Measurements from ENCODE around the gene ARHGAP25. TPM values are rescaled to one million over a fixed set of nuclear protein-coding genes. Genes with fewer than 3 reads are reported as not detected.

The ARHGAP25 gene
- total and polyA plus RNA-seq, 2 of the 4 experiments (the other 2 are of a cell fraction), result 0.29 to 0.36 TPM

GRCh38 chr2:68722712-68723111 is 11.9 kb upstream of the ARHGAP25 start:
- Histone ChIP-seq H3K27ac (ENCODE audit: insufficient read depth, low read length) (no peak overlapping the region), H3K4me2 (ENCODE audit: low read depth, low read length) (no peak overlapping the region), H3K9ac (ENCODE audit: low read depth, low read length) (no peak overlapping the region), H2AK9ac (replicated peaks; ENCODE audit: low read depth, low read length, poor library complexity) (peak overlapping the region; percentile 60), H3K4ac (ENCODE audit: low read depth, low read length) (no peak overlapping the region), H3K18ac (ENCODE audit: low read depth, low read length) (no peak overlapping the region), H3K4me1 (ENCODE audit: control insufficient read depth, insufficient read depth, low read length) (peaks cover 3% of the 10 kb centered on the region; the same call in 1 of the 2 replicates), H3K79me1 (ENCODE audit: low read depth in 1 of 2, low read length in 2 of 2) (no peaks in the 10 kb centered on the region), H3K9me3 (ENCODE audit: control insufficient read depth, insufficient read depth, low read length) (no peaks in the 10 kb centered on the region), H3K14ac (replicated peaks; ENCODE audit: low read depth, low read length) (no peak overlapping the region), H4K8ac (ENCODE audit: low read depth in 2 of 2, low read length in 2 of 2) (no peak overlapping the region), H4K5ac (ENCODE audit: low read depth, low read length) (no peak overlapping the region), H4K91ac (ENCODE audit: insufficient read depth, low read depth, low read length) (no peak overlapping the region), H2BK5ac (ENCODE audit: low read depth, low read length, poor library complexity, severe bottlenecking) (no peak overlapping the region), H2AK5ac (ENCODE audit: low read depth, low read length) (no peak overlapping the region; the same call in 1 of the 2 replicates), H2BK20ac (ENCODE audit: low read depth, low read length) (no peak overlapping the region), H2BK15ac (ENCODE audit: low read depth, low read length) (no peak overlapping the region), H4K20me1 (ENCODE audit: insufficient read depth, low read length) (no peaks in the 10 kb centered on the region), H2BK120ac (ENCODE audit: low read depth, low read length) (no peak overlapping the region), H3K56ac (ENCODE audit: extremely low read depth, insufficient read depth, low read length) (no peak overlapping the region), H3K27me3 (ENCODE audit: control insufficient read depth, insufficient read depth, low read length) (no peaks in the 10 kb centered on the region; the same call in 1 of the 2 replicates), H3K9me1 (ENCODE audit: insufficient read depth, low read length) (peaks cover 9% of the 10 kb centered on the region), H3K4me3 (ENCODE audit: insufficient read depth, low read depth, low read length) (no peak overlapping the region), H3K23ac (ENCODE audit: low read depth, low read length) (no peak overlapping the region), H2AFZ (replicated peaks; ENCODE audit: low read length, poor library complexity) (no peak overlapping the region), H3K36me3 (ENCODE audit: control insufficient read depth, insufficient read depth, low read length) (no peaks in the 10 kb centered on the region)
- DNase-seq (no peak), ATAC-seq (ENCODE audit: low read depth) (no peak)
- no peak for TF ChIP-seq MAFK (IDR thresholded peaks at IDR 0.05; ENCODE audit: low read depth, low read length)
- no peak for TF ChIP-seq RCOR1 (IDR thresholded peaks at IDR 0.05; ENCODE audit: insufficient replicate concordance, low read length)
- ChIA-PET POLR2A (ENCODE audit: unreplicated experiment) (interaction anchor here (0.7 kb wide), 1 partner anchor 22 kb away, joined by 10 read pairs; no protein-coding TSS in a partner anchor), CTCF (interaction anchor here (0.6 to 1.1 kb wide), 3 partner anchors 203 to 1162 kb away, joined by 3 read pairs; no protein-coding TSS in a partner anchor)
- BruUV-seq (replicated peaks), result no TSS peak
- in situ Hi-C loops (cut with MboI; ENCODE audit: low sequenced_read_pairs) (no loop called here), intact Hi-C loops (cut with micrococcal nuclease) (no loop called here), dilution Hi-C loops (cut with HindIII; ENCODE audit: low sequenced_read_pairs, unreplicated experiment) (no loop called here)
- WGBS, 2 experiments (ENCODE audit: extremely low coverage in 2 of 2, insufficient read length in 1 of 2), result no CpG with 5 or more reads among the region's 8 CpGs
